HepG2 (cell line): Measurements from ENCODE around the gene CCDC9B. TPM values are rescaled to one million over a fixed set of nuclear protein-coding genes. Genes with fewer than 3 reads are reported as not detected.

Experiments
- CEBPG ChIP-seq: IDR thresholded peaks from 2 replicates; pipeline ENCODE4 v1.6.1; 2016
- CENPT ChIP-seq: sonication (generic); formaldehyde crosslinking; IDR thresholded peaks from 2 replicates; pipeline ENCODE4 v1.8.0; 2022; ENCODE audit warnings: low read depth, mild to moderate bottlenecking, moderate library complexity, missing genetic modification reagents
- GZF1 ChIP-seq: sonication (generic); formaldehyde crosslinking; IDR thresholded peaks from 2 replicates; pipeline ENCODE4 v1.5.1; 2020; ENCODE audit warnings: mild to moderate bottlenecking, missing genetic modification reagents
- HNRNPUL1 ChIP-seq: fragments of 200-400 bp; formaldehyde crosslinking; IDR thresholded peaks from 2 replicates; pipeline ENCODE4 v1.6.1; 2017; ENCODE audit warnings: low read depth, mild to moderate bottlenecking, low read length, moderate library complexity
- MED8 ChIP-seq: sonication (generic); formaldehyde crosslinking; IDR thresholded peaks from 2 replicates; pipeline ENCODE4 v1.8.1; 2023; ENCODE audit warnings: mild to moderate bottlenecking, missing genetic modification reagents; ENCODE audit not compliant: insufficient replicate concordance
- MEF2D ChIP-seq: sonication (generic); formaldehyde crosslinking; IDR thresholded peaks from 2 replicates; pipeline ENCODE4 v1.5.1; 2020; ENCODE audit warnings: mild to moderate bottlenecking, missing genetic modification reagents
- NBN ChIP-seq: fragments of 450-650 bp; conservative IDR thresholded peaks from 2 replicates; pipeline ENCODE4 v1.6.1; 2017
- SALL2 ChIP-seq: sonication (generic); formaldehyde crosslinking; IDR thresholded peaks from 2 replicates; pipeline ENCODE4 v1.8.1; 2023; ENCODE audit warnings: mild to moderate bottlenecking, missing genetic modification reagents, inconsistent platforms
- SMYD3 ChIP-seq: sonication (generic); formaldehyde crosslinking; IDR thresholded peaks from 2 replicates; pipeline ENCODE4 v1.8.1; 2023; ENCODE audit warnings: mild to moderate bottlenecking, missing genetic modification reagents
- SP1 ChIP-seq, 2 experiments: fragments of 450-650 bp in 1 of 2; sonication (generic) in 1 of 2; formaldehyde crosslinking in 1 of 2; IDR thresholded peaks; 2 replicates each; pipeline versions ENCODE4 v1.4.0 to v1.6.1; 2016 to 2020; ENCODE audit warnings: missing genetic modification reagents in 1 of 2
- YY1 ChIP-seq: IDR thresholded peaks from 2 replicates; pipeline ENCODE4 v1.6.1; 2011; ENCODE audit warnings: low read length, low read depth, moderate library complexity, mild to moderate bottlenecking; ENCODE audit not compliant: insufficient read depth, insufficient replicate concordance
- ZNF430 ChIP-seq: sonication (generic); formaldehyde crosslinking; IDR thresholded peaks from 2 replicates; pipeline ENCODE4 v1.9.0; 2021; ENCODE audit warnings: mild to moderate bottlenecking, missing genetic modification reagents
- ZNF703 ChIP-seq: sonication (generic); formaldehyde crosslinking; IDR thresholded peaks from 2 replicates; pipeline ENCODE4 v1.5.1; 2020; ENCODE audit warnings: missing genetic modification reagents, mild to moderate bottlenecking, moderate library complexity, borderline replicate concordance
- ZNF746 ChIP-seq: sonication (generic); formaldehyde crosslinking; IDR thresholded peaks from 2 replicates; pipeline ENCODE4 v1.8.0; 2022; ENCODE audit warnings: mild to moderate bottlenecking, missing genetic modification reagents
- ZNF800 ChIP-seq: sonication (generic); formaldehyde crosslinking; IDR thresholded peaks from 2 replicates; pipeline ENCODE4 v1.4.0; 2020; ENCODE audit warnings: missing genetic modification reagents
- ZNF850 ChIP-seq: sonication (generic); formaldehyde crosslinking; conservative IDR thresholded peaks from 2 replicates; pipeline ENCODE4 v1.9.0; 2021; ENCODE audit warnings: mild to moderate bottlenecking, missing genetic modification reagents
- ZSCAN9 ChIP-seq: IDR thresholded peaks from 2 replicates; pipeline ENCODE4 v1.6.1; 2016; ENCODE audit warnings: borderline replicate concordance
- polyA plus RNA-seq, 8 experiments: library from polyadenylated mRNA; depleted of rRNA in 3 of 8; stranded (reverse) in 7 of 8; unstranded in 1 of 8; fragments of >200 nt; fragmentation: Illumina TruSeq in 4 of 8; extraction: Trizol in 4 of 8; gene quantifications; 2 replicates each; pipeline versions ENCODE4 v1.2.1 to v1.2.3, GENCODE V29; 2011 to 2016; ENCODE audit warnings: low read depth in 4 of 8, missing spikeins in 1 of 8, mixed read lengths in 1 of 8; ENCODE audit not compliant: insufficient read depth in 1 of 8
- total RNA-seq, 5 experiments: library from RNA; depleted of rRNA; stranded (reverse); fragments of >200 nt; fragmentation: Illumina TruSeq; extraction: Trizol; gene quantifications; 2 replicates each; pipeline ENCODE4 v1.2.3, GENCODE V29; 2016; ENCODE audit warnings: low read depth in 1 of 5
- TF ChIP-seq, protein P1 (sequence below), 2 experiments: sonication (generic) in 1 of 2; formaldehyde crosslinking in 1 of 2; IDR thresholded peaks; 2 replicates each; pipeline versions ENCODE4 v1.4.0 to v1.6.1; 2016 to 2020; ENCODE audit warnings: borderline replicate concordance in 1 of 2, low read depth in 1 of 2, mild to moderate bottlenecking in 1 of 2, missing genetic modification reagents in 1 of 2
- TF ChIP-seq, protein P2 (sequence below): sonication (generic); formaldehyde crosslinking; IDR thresholded peaks from 2 replicates; pipeline ENCODE4 v1.8.0; 2022; ENCODE audit warnings: mild to moderate bottlenecking, missing genetic modification reagents, moderate library complexity
- TF ChIP-seq, protein P3 (sequence below): sonication (generic); formaldehyde crosslinking; IDR thresholded peaks from 2 replicates; pipeline ENCODE4 v1.5.1; 2020; ENCODE audit warnings: missing genetic modification reagents, mild to moderate bottlenecking, borderline replicate concordance

Gene CCDC9B
- total and polyA plus RNA-seq, 2 of the 13 experiments (the other 11 are each of a cell fraction or from before 2014, with no cell fraction given) = 0.98 to 1.6 TPM

DNA sequence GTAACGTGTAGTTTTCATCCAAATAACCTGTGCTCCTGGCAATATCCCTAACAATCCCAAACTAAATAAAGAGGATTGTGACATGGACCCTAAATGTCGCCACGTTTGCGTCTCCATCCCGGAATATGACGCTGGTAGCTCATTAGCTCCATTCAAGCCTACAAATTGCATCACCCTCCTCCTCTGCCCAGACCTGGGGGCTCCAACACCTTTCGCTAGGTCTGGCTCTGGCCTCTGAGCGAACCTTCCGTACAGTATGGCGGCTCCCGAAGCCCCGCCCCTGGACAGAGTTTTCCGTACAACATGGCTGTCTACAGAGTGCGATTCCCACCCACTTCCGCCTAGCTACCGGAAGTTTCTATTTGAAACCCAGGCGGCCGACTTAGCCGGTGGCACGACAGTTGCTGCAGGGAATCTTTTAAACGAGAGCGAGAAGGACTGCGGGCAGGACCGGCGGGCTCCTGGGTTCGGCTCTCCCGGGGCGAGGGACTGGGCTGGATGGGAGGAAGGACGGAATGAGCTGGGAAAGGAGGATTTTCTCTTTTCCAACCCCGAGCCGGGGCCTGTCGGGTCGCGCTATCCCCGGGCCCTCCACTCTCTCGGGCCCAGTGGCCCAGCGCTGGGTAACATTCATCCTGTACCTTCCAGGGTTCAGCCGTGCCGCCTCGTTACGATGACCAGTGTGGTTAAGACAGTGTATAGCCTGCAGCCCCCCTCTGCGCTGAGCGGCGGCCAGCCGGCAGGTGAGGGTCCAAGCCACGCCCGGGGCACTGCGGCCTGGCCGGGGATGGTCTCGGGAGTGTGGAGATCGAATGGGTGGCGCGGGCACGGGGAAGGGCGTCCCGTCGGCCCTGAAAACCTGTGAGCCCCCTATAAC lies 42.1 kb upstream of the CCDC9B start, which contains the start of gene KNSTRN (continued):
- TF ChIP-seq CEBPG (CRISPR knock-in tag) (peak; percentile 76), GZF1 (CRISPR knock-in tag) (peak; percentile 71; the same call in 1 of the 2 replicates), SALL2 (0 out of 2 replicates have a peak, but pooled peaks have one; percentile 50), MED8 (CRISPR knock-in tag) (no peak), CENPT (CRISPR knock-in tag) (no peak), YY1 (peak; percentile 100), SP1 (IDR thresholded peaks at IDR 0.05) (no peak), SP1 (CRISPR knock-in tag; IDR thresholded peaks at IDR 0.05) (0 out of 2 replicates have a peak, but pooled peaks have one; percentile 13), NBN (no peak), MEF2D (CRISPR knock-in tag) (no peak), ZNF703 (0 out of 2 replicates have a peak, but pooled peaks have one; percentile 33), HNRNPUL1 (no peak), ZNF430 (CRISPR knock-in tag) (peak; percentile 74; the same call in 1 of the 2 replicates), ZNF850 (0 out of 2 replicates have a peak, but pooled peaks have one; percentile 10), ZSCAN9 (CRISPR knock-in tag) (peak; percentile 59), SMYD3 (CRISPR knock-in tag) (no peak), ZNF746 (CRISPR knock-in tag) (0 out of 2 replicates have a peak, but pooled peaks have one; percentile 73), ZNF800 (CRISPR knock-in tag) (no peak)
- TF ChIP-seq, protein P1, sequence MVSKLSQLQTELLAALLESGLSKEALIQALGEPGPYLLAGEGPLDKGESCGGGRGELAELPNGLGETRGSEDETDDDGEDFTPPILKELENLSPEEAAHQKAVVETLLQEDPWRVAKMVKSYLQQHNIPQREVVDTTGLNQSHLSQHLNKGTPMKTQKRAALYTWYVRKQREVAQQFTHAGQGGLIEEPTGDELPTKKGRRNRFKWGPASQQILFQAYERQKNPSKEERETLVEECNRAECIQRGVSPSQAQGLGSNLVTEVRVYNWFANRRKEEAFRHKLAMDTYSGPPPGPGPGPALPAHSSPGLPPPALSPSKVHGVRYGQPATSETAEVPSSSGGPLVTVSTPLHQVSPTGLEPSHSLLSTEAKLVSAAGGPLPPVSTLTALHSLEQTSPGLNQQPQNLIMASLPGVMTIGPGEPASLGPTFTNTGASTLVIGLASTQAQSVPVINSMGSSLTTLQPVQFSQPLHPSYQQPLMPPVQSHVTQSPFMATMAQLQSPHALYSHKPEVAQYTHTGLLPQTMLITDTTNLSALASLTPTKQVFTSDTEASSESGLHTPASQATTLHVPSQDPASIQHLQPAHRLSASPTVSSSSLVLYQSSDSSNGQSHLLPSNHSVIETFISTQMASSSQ (IDR thresholded peaks at IDR 0.05; ENCODE audit: low read depth) = no peak
- TF ChIP-seq, protein P1 (CRISPR knock-in tag; IDR thresholded peaks at IDR 0.05; ENCODE audit: borderline replicate concordance) = peak; percentile 19; the same call in 1 of the 2 replicates
- TF ChIP-seq, protein P2, sequence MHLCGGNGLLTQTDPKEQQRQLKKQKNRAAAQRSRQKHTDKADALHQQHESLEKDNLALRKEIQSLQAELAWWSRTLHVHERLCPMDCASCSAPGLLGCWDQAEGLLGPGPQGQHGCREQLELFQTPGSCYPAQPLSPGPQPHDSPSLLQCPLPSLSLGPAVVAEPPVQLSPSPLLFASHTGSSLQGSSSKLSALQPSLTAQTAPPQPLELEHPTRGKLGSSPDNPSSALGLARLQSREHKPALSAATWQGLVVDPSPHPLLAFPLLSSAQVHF (CRISPR knock-in tag) = no peak
- TF ChIP-seq, protein P3, sequence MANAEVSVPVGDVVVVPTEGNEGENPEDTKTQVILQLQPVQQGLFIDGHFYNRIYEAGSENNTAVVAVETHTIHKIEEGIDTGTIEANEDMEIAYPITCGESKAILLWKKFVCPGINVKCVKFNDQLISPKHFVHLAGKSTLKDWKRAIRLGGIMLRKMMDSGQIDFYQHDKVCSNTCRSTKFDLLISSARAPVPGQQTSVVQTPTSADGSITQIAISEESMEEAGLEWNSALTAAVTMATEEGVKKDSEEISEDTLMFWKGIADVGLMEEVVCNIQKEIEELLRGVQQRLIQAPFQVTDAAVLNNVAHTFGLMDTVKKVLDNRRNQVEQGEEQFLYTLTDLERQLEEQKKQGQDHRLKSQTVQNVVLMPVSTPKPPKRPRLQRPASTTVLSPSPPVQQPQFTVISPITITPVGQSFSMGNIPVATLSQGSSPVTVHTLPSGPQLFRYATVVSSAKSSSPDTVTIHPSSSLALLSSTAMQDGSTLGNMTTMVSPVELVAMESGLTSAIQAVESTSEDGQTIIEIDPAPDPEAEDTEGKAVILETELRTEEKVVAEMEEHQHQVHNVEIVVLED (CRISPR knock-in tag) = peak; percentile 45; the same call in 1 of the 2 replicates
